Measurements from ENCODE around the gene MGMT. TPM values are rescaled to one million over a fixed set of nuclear protein-coding genes. Genes with fewer than 3 reads are reported as not detected.

The MGMT gene
- total and polyA plus RNA-seq, 7 donors, result 4.2 to 13.3 (median 7.5) TPM

DNA sequence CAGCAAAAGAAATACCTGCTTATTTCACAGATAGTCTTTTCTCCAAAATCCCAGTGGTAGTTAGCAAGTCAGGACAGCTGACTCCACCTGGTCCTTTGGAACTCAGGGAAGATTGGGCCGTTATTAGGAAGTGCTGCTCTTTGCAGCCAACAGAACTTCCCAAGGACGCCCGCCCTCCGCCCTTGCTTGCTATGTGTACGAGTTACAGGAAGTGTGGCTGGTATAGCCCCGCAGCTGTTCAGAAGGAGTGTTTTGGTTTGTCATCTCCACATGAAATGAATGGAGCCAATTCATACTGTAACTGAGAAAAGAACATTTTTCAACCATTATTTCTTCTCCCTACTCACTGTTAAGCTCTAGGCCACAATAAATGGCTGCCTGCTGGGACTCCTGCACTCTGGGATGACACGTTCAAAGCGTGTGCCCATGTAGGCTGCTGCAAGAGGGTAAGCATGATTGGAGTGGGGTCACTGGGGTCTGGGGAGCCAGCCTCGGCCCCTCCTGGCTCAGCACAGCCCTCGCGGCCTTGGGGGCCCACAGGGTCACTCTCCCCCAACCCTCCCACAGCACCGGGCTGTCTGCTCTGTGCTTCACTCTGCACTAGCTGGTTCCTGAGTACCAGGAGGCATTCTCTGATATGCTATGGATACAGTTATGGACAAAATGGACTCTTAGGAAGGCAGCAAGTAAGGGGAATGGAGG, 253.0 kb downstream of the MGMT start:
- no peaks in the 10 kb centered on the region for H3K36me3 ChIP-seq (ENCODE audit: insufficient read depth in 1 of 2, low read depth in 1 of 2)
- intact Hi-C loops (cut with DNase I), result no loop called here
- no peaks in the 10 kb centered on the region for H3K27me3 ChIP-seq (ENCODE audit: insufficient read depth in 3 of 3, low read length in 2 of 3)
- no peaks in the 10 kb centered on the region for H3K4me1 ChIP-seq
- ATAC-seq (no peak), DNase-seq (no peak)
- H3K27ac ChIP-seq, result no peak overlapping the region
- TF ChIP-seq, protein P1, sequence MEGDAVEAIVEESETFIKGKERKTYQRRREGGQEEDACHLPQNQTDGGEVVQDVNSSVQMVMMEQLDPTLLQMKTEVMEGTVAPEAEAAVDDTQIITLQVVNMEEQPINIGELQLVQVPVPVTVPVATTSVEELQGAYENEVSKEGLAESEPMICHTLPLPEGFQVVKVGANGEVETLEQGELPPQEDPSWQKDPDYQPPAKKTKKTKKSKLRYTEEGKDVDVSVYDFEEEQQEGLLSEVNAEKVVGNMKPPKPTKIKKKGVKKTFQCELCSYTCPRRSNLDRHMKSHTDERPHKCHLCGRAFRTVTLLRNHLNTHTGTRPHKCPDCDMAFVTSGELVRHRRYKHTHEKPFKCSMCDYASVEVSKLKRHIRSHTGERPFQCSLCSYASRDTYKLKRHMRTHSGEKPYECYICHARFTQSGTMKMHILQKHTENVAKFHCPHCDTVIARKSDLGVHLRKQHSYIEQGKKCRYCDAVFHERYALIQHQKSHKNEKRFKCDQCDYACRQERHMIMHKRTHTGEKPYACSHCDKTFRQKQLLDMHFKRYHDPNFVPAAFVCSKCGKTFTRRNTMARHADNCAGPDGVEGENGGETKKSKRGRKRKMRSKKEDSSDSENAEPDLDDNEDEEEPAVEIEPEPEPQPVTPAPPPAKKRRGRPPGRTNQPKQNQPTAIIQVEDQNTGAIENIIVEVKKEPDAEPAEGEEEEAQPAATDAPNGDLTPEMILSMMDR (IDR thresholded peaks at IDR 0.05), result no peak
- 67 to 68% (median 67%) methylated on average over 12 of the region's 12 CpGs for WGBS, 3 donors
- peaks cover 13% of the 10 kb centered on the region for H3K9me3 ChIP-seq
- H3K4me3 ChIP-seq, result no peak overlapping the region

DNA sequence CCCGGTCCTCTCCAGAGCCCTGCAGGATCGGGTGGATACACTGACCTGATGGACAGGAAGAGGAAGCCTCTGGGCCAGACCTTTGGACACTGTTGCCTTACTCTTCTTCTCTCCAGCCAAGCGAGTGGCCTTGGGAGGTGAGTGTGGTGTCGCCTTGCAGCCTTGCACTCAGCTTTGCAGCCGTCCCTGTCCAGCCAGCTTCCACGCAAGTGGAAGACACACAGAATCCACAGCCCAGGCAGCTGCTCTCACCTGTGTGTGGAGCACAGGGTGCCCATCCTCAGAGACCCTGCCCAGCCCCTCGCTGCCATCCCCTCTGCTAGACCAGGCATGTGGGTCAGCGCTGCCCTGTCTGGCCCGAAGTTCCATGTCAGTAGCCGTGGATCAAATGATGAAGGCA, 258.0 kb downstream of the MGMT start:
- no peak for DNase-seq
- Histone ChIP-seq H3K27ac (no peak overlapping the region), H3K27me3 (ENCODE audit: insufficient read depth in 3 of 3, low read length in 2 of 3) (no peaks in the 10 kb centered on the region), H3K36me3 (ENCODE audit: insufficient read depth in 1 of 2, low read depth in 1 of 2) (no peaks in the 10 kb centered on the region), H3K9me3 (peaks cover 13% of the 10 kb centered on the region), H3K4me1 (no peaks in the 10 kb centered on the region), H3K4me3 (no peak overlapping the region)
- TF ChIP-seq, protein P1 (IDR thresholded peaks at IDR 0.05), result no peak
- intact Hi-C loops (cut with DNase I), result no loop called here
- ATAC-seq, result no peak
- 87 to 93% (median 91%) methylated on average over 10 of the region's 10 CpGs for WGBS, 3 donors

DNA sequence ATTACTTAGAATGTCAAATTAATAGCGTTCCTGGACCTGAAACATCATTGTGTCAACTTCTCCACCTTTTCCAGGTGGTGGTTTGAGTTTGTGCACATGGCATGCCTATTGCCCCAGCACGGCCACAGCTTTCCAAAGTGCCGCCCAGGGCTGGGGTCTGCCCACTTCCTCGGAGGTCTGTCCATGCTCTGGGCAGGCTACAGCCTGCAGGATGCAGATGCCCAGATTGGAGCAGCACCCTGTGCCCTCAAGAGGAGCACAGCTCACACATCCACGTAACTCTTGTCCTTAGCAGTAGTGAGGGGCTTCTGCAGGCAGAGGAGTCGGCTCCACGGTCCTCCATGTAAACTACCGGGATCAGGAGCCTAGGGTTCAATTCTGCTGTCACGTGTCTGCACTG, 258.4 kb downstream of the MGMT start:
- no peak for ATAC-seq
- TF ChIP-seq, protein P1 (IDR thresholded peaks at IDR 0.05), result no peak
- peaks cover 13% of the 10 kb centered on the region for H3K9me3 ChIP-seq
- DNase-seq, result no peak
- H3K4me1 ChIP-seq, result no peaks in the 10 kb centered on the region
- no peak overlapping the region for H3K4me3 ChIP-seq
- 89 to 94% (median 92%) methylated on average over 9 of the region's 9 CpGs for WGBS, 3 donors
- H3K36me3 ChIP-seq (ENCODE audit: insufficient read depth in 1 of 2, low read depth in 1 of 2), result no peaks in the 10 kb centered on the region
- no peaks in the 10 kb centered on the region for H3K27me3 ChIP-seq (ENCODE audit: insufficient read depth in 3 of 3, low read length in 2 of 3)
- no peak overlapping the region for H3K27ac ChIP-seq
- intact Hi-C loops (cut with DNase I), result no loop called here

DNA sequence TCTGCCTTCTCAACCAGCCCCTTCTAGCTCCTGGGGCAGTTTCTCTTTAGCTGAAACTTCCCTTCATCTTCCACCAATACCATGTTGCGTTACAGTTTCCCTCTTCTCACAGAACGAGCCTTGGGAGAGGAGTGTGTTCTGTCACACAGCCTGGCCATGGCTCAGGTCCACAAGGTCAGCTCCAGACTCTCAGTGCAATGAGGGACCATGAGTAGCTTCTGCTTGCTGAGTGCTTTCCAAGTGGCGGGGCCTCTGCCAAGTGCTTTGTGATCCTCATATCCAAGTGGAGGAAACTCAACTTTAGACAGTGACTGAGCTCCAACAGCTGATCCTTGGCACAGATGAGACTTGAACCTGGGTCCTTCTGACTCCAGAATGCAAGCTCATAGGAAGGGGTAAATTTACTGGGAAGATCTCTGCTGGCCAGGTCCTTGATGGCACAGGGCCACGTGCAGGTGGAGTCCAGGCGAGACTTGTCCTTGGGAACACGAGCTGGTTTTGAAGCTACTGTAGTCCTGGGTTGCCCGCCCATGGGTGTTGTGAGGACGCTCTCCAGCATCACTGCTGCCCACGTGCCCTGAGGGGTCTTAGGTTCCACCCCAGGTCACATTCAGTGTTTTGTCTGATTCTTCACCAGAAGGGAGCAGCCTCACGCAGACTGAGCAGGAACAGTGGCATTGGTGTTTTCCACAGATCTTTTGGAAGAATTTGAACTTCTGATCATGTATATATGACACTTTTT, 259.0 kb downstream of the MGMT start:
- no peak for ATAC-seq

More for the DNA sequence above, 259.0 kb downstream of the MGMT start:
- 88 to 93% (median 88%) methylated on average over 10 of the region's 10 CpGs for WGBS, 3 donors
- no peak overlapping the region for H3K4me3 ChIP-seq
- H3K9me3 ChIP-seq, result peaks cover 10% of the 10 kb centered on the region
- H3K27me3 ChIP-seq (ENCODE audit: insufficient read depth in 3 of 3, low read length in 2 of 3), result no peaks in the 10 kb centered on the region
- no peak for DNase-seq
- TF ChIP-seq, protein P1 (IDR thresholded peaks at IDR 0.05), result no peak
- no peak overlapping the region for H3K27ac ChIP-seq
- H3K4me1 ChIP-seq, result no peaks in the 10 kb centered on the region
- intact Hi-C loops (cut with DNase I), result no loop called here
- no peaks in the 10 kb centered on the region for H3K36me3 ChIP-seq (ENCODE audit: insufficient read depth in 1 of 2, low read depth in 1 of 2)
